HEK293 (cell line): Measurements from ENCODE around the gene CST7.

Experiments
- CTCF ChIA-PET: fragments of 350-600 bp; formaldehyde crosslinking; extraction: SDS; loops from one replicate; lab custom pipeline; 2021; ENCODE audit warnings: antibody characterized with exemption; lab: Yijun Ruan, JAX
- POLR2A ChIA-PET: fragments of 300-600 bp; formaldehyde crosslinking; extraction: SDS; loops from one replicate; lab custom pipeline; 2020; ENCODE audit warnings: antibody characterized with exemption, inconsistent platforms; lab: Yijun Ruan, JAX
- H3K27ac ChIP-seq: fragments of 200-500 bp; sonication (Bioruptor generic); 2 replicates; pipeline ENCODE4 v1.5.1; 2014; ENCODE audit warnings: low read depth, low read length, control low read depth, inconsistent platforms; ENCODE audit errors: extremely low read depth
- H3K36me3 ChIP-seq, 2 experiments: fragments of 200-500 bp in 1 of 2; sonication (Bioruptor generic) in 1 of 2; 1 replicate in 1 of 2; 2 replicates in 1 of 2; pipeline ENCODE4 v1.5.1; 2014 to 2017; ENCODE audit warnings: inconsistent platforms in 2 of 2, low read length in 2 of 2; ENCODE audit not compliant: control insufficient read depth in 2 of 2, insufficient read depth in 1 of 2
- H3K4me1 ChIP-seq: fragments of 200-500 bp; sonication (Bioruptor generic); 2 replicates; pipeline ENCODE4 v1.5.1; 2014; ENCODE audit warnings: mild to moderate bottlenecking, low read length, inconsistent platforms; ENCODE audit not compliant: control insufficient read depth, insufficient read depth
- H3K4me3 ChIP-seq: 2 replicates; pipeline ENCODE4 v1.5.1; 2011; ENCODE audit warnings: low read depth, mild to moderate bottlenecking, control low read depth, low read length, moderate library complexity
- H3K9me3 ChIP-seq: fragments of 200-500 bp; sonication (Bioruptor generic); 2 replicates; pipeline ENCODE4 v1.5.1; 2014; ENCODE audit warnings: low read depth, low read length, inconsistent platforms; ENCODE audit not compliant: control insufficient read depth, insufficient read depth
- GLI2 ChIP-seq: fragments of 450-650 bp; formaldehyde crosslinking; IDR thresholded peaks from 2 replicates; pipeline ENCODE4; 2017; ENCODE audit warnings: missing biosample characterization, missing genetic modification characterization, low read depth, borderline replicate concordance
- SP3 ChIP-seq: fragments of 450-650 bp; formaldehyde crosslinking; IDR thresholded peaks from 2 replicates; pipeline ENCODE4 v1.5.1; 2016; ENCODE audit warnings: missing biosample characterization, missing genetic modification characterization
- ZFP69B ChIP-seq: fragments of 450-650 bp; formaldehyde crosslinking; IDR thresholded peaks from 2 replicates; pipeline ENCODE4 v1.5.1; 2016; ENCODE audit warnings: missing biosample characterization, missing genetic modification characterization
- ZNF112 ChIP-seq: fragments of 450-650 bp; formaldehyde crosslinking; IDR thresholded peaks from 2 replicates; pipeline ENCODE4 v1.5.0; 2017; ENCODE audit warnings: missing biosample characterization, missing genetic modification characterization
- ZNF248 ChIP-seq: fragments of 450-650 bp; formaldehyde crosslinking; IDR thresholded peaks from 2 replicates; pipeline ENCODE4 v1.5.1; 2017; ENCODE audit warnings: missing biosample characterization, missing genetic modification characterization
- ZNF292 ChIP-seq: fragments of 450-650 bp; formaldehyde crosslinking; IDR thresholded peaks from 2 replicates; pipeline ENCODE4 v1.5.1; 2016; ENCODE audit warnings: low read depth, missing biosample characterization, missing genetic modification characterization, borderline replicate concordance
- ZNF311 ChIP-seq: fragments of 450-650 bp; formaldehyde crosslinking; IDR thresholded peaks from 2 replicates; pipeline ENCODE4 v1.5.1; 2017; ENCODE audit warnings: missing biosample characterization, missing genetic modification characterization, borderline replicate concordance
- ZNF37A ChIP-seq: fragments of 450-650 bp; IDR thresholded peaks from 2 replicates; pipeline ENCODE4 v1.5.1; 2018; ENCODE audit warnings: missing biosample characterization, missing genetic modification characterization
- ZNF426 ChIP-seq: fragments of 450-650 bp; formaldehyde crosslinking; IDR thresholded peaks from 2 replicates; pipeline ENCODE4 v1.5.1; 2017; ENCODE audit warnings: missing biosample characterization, missing genetic modification characterization, mild to moderate bottlenecking, inconsistent platforms, moderate library complexity
- ZNF560 ChIP-seq: fragments of 450-650 bp; formaldehyde crosslinking; IDR thresholded peaks from 2 replicates; pipeline ENCODE4 v1.5.1; 2017; ENCODE audit warnings: missing biosample characterization, missing genetic modification characterization, borderline replicate concordance
- ZNF626 ChIP-seq: fragments of 450-650 bp; sonication (Bioruptor Pico); formaldehyde crosslinking; IDR thresholded peaks from 2 replicates; pipeline ENCODE4 v1.5.1; 2018; ENCODE audit warnings: missing biosample characterization, missing genetic modification characterization, inconsistent platforms
- ZNF658 ChIP-seq: fragments of 450-650 bp; formaldehyde crosslinking; IDR thresholded peaks from 2 replicates; pipeline ENCODE4; 2016; ENCODE audit warnings: missing biosample characterization, missing genetic modification characterization
- ZNF785 ChIP-seq: fragments of 450-650 bp; formaldehyde crosslinking; IDR thresholded peaks from 2 replicates; pipeline ENCODE4 v1.5.1; 2016; ENCODE audit warnings: missing biosample characterization, missing genetic modification characterization
- ZSCAN16 ChIP-seq: fragments of 450-650 bp; formaldehyde crosslinking; IDR thresholded peaks from 2 replicates; pipeline ENCODE4 v1.5.1; 2016; ENCODE audit warnings: missing biosample characterization, missing genetic modification characterization
- ZXDB ChIP-seq: fragments of 450-650 bp; formaldehyde crosslinking; IDR thresholded peaks from 2 replicates; pipeline ENCODE4 v1.5.1; 2016; ENCODE audit warnings: missing biosample characterization, missing genetic modification characterization
- TF ChIP-seq, protein P1 (sequence below): fragments of 450-650 bp; formaldehyde crosslinking; IDR thresholded peaks from 2 replicates; pipeline ENCODE4 v1.5.1; 2016; ENCODE audit warnings: missing biosample characterization, missing genetic modification characterization
- TF ChIP-seq, protein P2 (sequence below): fragments of 450-650 bp; formaldehyde crosslinking; IDR thresholded peaks from 2 replicates; pipeline ENCODE4 v1.5.1; 2017; ENCODE audit warnings: missing biosample characterization, missing genetic modification characterization
- TF ChIP-seq, protein P3 (sequence below): fragments of 450-650 bp; formaldehyde crosslinking; IDR thresholded peaks from 2 replicates; pipeline ENCODE4 v1.5.1; 2016; ENCODE audit warnings: missing biosample characterization, missing genetic modification characterization, borderline replicate concordance
- TF ChIP-seq, protein P4 (sequence below): fragments of 450-650 bp; formaldehyde crosslinking; IDR thresholded peaks from 2 replicates; pipeline ENCODE4 v1.5.1; 2016; ENCODE audit warnings: missing biosample characterization, missing genetic modification characterization
- TF ChIP-seq, protein P5 (sequence below): fragments of 450-650 bp; formaldehyde crosslinking; IDR thresholded peaks from 2 replicates; pipeline ENCODE4 v1.5.1; 2016; ENCODE audit warnings: missing biosample characterization, missing genetic modification characterization
- TF ChIP-seq, protein P6 (sequence below): fragments of 450-650 bp; formaldehyde crosslinking; IDR thresholded peaks from 2 replicates; pipeline ENCODE4 v1.5.1; 2016; ENCODE audit warnings: missing biosample characterization, missing genetic modification characterization

CST7 gene

DNA sequence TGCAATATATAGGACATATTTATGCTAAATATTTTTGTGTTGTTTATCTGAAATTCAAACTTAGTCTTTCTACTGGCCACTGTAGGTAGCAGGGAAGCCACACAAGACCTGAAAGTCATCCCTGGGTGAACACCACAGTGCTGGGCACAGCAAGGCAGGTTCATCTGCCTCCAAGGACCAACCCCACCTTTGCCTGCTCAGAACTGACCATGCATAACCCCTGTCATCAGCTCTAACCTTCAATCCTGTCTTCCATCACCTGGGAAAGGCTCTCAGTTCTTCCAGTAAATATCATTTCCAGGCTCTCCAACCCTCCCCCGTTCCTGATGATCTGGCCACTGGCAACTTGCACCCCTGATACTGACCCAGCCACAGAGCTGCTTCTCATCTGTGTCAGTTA is 32.7 kb upstream of the CST7 start:
- TF ChIP-seq, protein P1, sequence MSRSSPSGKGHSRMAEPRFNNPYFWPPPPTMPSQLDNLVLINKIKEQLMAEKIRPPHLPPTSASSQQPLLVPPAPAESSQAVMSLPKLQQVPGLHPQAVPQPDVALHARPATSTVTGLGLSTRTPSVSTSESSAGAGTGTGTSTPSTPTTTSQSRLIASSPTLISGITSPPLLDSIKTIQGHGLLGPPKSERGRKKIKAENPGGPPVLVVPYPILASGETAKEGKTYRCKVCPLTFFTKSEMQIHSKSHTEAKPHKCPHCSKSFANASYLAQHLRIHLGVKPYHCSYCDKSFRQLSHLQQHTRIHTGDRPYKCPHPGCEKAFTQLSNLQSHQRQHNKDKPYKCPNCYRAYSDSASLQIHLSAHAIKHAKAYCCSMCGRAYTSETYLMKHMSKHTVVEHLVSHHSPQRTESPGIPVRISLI (tag by site-specific recombination) = no peak
- no peak for TF ChIP-seq ZNF248 (tag by site-specific recombination)
- TF ChIP-seq ZNF311 = no peak
- TF ChIP-seq ZFP69B = no peak
- no peak for TF ChIP-seq ZNF658 (tag by site-specific recombination)
- TF ChIP-seq, protein P2, sequence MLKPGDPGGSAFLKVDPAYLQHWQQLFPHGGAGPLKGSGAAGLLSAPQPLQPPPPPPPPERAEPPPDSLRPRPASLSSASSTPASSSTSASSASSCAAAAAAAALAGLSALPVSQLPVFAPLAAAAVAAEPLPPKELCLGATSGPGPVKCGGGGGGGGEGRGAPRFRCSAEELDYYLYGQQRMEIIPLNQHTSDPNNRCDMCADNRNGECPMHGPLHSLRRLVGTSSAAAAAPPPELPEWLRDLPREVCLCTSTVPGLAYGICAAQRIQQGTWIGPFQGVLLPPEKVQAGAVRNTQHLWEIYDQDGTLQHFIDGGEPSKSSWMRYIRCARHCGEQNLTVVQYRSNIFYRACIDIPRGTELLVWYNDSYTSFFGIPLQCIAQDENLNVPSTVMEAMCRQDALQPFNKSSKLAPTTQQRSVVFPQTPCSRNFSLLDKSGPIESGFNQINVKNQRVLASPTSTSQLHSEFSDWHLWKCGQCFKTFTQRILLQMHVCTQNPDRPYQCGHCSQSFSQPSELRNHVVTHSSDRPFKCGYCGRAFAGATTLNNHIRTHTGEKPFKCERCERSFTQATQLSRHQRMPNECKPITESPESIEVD (tag by site-specific recombination) = no peak
- no peak for TF ChIP-seq ZNF626
- TF ChIP-seq, protein P3, sequence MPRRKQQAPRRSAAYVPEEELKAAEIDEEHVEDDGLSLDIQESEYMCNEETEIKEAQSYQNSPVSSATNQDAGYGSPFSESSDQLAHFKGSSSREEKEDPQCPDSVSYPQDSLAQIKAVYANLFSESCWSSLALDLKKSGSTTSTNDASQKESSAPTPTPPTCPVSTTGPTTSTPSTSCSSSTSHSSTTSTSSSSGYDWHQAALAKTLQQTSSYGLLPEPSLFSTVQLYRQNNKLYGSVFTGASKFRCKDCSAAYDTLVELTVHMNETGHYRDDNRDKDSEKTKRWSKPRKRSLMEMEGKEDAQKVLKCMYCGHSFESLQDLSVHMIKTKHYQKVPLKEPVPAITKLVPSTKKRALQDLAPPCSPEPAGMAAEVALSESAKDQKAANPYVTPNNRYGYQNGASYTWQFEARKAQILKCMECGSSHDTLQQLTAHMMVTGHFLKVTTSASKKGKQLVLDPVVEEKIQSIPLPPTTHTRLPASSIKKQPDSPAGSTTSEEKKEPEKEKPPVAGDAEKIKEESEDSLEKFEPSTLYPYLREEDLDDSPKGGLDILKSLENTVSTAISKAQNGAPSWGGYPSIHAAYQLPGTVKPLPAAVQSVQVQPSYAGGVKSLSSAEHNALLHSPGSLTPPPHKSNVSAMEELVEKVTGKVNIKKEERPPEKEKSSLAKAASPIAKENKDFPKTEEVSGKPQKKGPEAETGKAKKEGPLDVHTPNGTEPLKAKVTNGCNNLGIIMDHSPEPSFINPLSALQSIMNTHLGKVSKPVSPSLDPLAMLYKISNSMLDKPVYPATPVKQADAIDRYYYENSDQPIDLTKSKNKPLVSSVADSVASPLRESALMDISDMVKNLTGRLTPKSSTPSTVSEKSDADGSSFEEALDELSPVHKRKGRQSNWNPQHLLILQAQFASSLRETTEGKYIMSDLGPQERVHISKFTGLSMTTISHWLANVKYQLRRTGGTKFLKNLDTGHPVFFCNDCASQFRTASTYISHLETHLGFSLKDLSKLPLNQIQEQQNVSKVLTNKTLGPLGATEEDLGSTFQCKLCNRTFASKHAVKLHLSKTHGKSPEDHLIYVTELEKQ (tag by site-specific recombination) = no peak
- TF ChIP-seq, all 188 proteins: peak for 0
- Histone ChIP-seq H3K27ac (no peak overlapping the region), H3K36me3 (no peaks in the 10 kb centered on the region), H3K4me1 (no peaks in the 10 kb centered on the region), H3K9me3 (no peaks in the 10 kb centered on the region), H3K4me3 (no peak overlapping the region)
- POLR2A ChIA-PET = no interaction called here
- CTCF ChIA-PET = interaction anchor here (0.8 to 1.9 kb wide), 3 partner anchors 14 to 979 kb away, joined by 3 to 10 read pairs (median 3); no protein-coding TSS in a partner anchor

DNA sequence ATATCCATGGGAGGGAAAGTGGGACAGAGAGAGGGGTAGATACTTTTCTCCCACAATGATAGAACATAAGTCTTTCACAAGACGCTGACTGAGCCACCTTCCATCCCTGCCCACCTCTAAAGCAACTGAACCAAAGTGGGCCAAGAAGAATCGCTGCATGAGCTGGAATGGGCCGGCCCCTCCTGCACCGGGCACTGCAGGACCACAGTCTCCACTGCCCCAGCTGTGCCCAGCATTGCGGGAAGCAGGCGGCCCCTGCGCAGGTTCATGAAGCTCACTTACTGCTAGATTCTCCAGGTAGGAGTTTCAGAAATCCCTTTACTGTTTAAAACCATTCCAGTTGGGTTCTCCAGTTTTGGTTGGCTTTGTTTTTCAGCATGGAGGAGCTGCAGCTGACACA is 32.0 kb upstream of the CST7 start:
- POLR2A ChIA-PET = no interaction called here

More for the DNA sequence above, 32.0 kb upstream of the CST7 start:
- Histone ChIP-seq H3K36me3 (no peaks in the 10 kb centered on the region), H3K4me3 (no peak overlapping the region), H3K9me3 (no peaks in the 10 kb centered on the region), H3K27ac (no peak overlapping the region), H3K4me1 (no peaks in the 10 kb centered on the region)
- CTCF ChIA-PET = interaction anchor here (0.7 to 1.9 kb wide), 6 partner anchors 13 to 979 kb away, joined by 3 to 10 read pairs (median 4); no protein-coding TSS in a partner anchor
- TF ChIP-seq SP3 (tag by site-specific recombination) (no peak), ZNF112 (tag by site-specific recombination) (no peak), ZNF292 (no peak), ZNF37A (no peak), ZNF560 (tag by site-specific recombination) (no peak), ZSCAN16 (no peak), ZNF785 (tag by site-specific recombination) (no peak), ZNF658 (tag by site-specific recombination) (no peak), ZNF426 (tag by site-specific recombination) (no peak), GLI2 (tag by site-specific recombination) (no peak), ZXDB (tag by site-specific recombination) (no peak)
- TF ChIP-seq, protein P4, sequence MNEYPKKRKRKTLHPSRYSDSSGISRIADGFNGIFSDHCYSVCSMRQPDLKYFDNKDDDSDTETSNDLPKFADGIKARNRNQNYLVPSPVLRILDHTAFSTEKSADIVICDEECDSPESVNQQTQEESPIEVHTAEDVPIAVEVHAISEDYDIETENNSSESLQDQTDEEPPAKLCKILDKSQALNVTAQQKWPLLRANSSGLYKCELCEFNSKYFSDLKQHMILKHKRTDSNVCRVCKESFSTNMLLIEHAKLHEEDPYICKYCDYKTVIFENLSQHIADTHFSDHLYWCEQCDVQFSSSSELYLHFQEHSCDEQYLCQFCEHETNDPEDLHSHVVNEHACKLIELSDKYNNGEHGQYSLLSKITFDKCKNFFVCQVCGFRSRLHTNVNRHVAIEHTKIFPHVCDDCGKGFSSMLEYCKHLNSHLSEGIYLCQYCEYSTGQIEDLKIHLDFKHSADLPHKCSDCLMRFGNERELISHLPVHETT (tag by site-specific recombination) = no peak
- TF ChIP-seq, protein P5, sequence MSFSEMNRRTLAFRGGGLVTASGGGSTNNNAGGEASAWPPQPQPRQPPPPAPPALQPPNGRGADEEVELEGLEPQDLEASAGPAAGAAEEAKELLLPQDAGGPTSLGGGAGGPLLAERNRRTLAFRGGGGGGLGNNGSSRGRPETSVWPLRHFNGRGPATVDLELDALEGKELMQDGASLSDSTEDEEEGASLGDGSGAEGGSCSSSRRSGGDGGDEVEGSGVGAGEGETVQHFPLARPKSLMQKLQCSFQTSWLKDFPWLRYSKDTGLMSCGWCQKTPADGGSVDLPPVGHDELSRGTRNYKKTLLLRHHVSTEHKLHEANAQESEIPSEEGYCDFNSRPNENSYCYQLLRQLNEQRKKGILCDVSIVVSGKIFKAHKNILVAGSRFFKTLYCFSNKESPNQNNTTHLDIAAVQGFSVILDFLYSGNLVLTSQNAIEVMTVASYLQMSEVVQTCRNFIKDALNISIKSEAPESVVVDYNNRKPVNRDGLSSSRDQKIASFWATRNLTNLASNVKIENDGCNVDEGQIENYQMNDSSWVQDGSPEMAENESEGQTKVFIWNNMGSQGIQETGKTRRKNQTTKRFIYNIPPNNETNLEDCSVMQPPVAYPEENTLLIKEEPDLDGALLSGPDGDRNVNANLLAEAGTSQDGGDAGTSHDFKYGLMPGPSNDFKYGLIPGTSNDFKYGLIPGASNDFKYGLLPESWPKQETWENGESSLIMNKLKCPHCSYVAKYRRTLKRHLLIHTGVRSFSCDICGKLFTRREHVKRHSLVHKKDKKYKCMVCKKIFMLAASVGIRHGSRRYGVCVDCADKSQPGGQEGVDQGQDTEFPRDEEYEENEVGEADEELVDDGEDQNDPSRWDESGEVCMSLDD (tag by site-specific recombination) = no peak
- TF ChIP-seq, protein P6, sequence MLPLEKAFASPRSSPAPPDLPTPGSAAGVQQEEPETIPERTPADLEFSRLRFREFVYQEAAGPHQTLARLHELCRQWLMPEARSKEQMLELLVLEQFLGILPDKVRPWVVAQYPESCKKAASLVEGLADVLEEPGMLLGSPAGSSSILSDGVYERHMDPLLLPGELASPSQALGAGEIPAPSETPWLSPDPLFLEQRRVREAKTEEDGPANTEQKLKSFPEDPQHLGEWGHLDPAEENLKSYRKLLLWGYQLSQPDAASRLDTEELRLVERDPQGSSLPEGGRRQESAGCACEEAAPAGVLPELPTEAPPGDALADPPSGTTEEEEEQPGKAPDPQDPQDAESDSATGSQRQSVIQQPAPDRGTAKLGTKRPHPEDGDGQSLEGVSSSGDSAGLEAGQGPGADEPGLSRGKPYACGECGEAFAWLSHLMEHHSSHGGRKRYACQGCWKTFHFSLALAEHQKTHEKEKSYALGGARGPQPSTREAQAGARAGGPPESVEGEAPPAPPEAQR (tag by site-specific recombination) = no peak
